DND-41 (cell line): Measurements from ENCODE around the gene TPCN1.

Experiments used
- EZH2 ChIP-seq: IDR thresholded peaks from 3 replicates; pipeline ENCODE4 v1.6.1; 2012; ENCODE audit warnings: borderline replicate concordance, low read depth, mild to moderate bottlenecking, moderate library complexity, low read length, inconsistent platforms; ENCODE audit not compliant: severe bottlenecking
- TF ChIP-seq, protein P1 (sequence below): IDR thresholded peaks from 2 replicates; pipeline ENCODE4 v1.5.1; 2012; ENCODE audit warnings: borderline replicate concordance, low read length, moderate library complexity, mild to moderate bottlenecking; ENCODE audit not compliant: poor library complexity, severe bottlenecking; ENCODE audit errors: extremely low read depth

- TF ChIP-seq, protein P1, sequence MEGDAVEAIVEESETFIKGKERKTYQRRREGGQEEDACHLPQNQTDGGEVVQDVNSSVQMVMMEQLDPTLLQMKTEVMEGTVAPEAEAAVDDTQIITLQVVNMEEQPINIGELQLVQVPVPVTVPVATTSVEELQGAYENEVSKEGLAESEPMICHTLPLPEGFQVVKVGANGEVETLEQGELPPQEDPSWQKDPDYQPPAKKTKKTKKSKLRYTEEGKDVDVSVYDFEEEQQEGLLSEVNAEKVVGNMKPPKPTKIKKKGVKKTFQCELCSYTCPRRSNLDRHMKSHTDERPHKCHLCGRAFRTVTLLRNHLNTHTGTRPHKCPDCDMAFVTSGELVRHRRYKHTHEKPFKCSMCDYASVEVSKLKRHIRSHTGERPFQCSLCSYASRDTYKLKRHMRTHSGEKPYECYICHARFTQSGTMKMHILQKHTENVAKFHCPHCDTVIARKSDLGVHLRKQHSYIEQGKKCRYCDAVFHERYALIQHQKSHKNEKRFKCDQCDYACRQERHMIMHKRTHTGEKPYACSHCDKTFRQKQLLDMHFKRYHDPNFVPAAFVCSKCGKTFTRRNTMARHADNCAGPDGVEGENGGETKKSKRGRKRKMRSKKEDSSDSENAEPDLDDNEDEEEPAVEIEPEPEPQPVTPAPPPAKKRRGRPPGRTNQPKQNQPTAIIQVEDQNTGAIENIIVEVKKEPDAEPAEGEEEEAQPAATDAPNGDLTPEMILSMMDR = no peak
- no peak for TF ChIP-seq EZH2
Measured at GRCh38 chr12:113189361-113189760, 31.9 kb upstream of the TPCN1 start.
